GM12878 (cell line): ENCODE measurements around the gene CDC27. TPM values are rescaled to one million over a fixed set of nuclear protein-coding genes. Genes with fewer than 3 reads are reported as not detected.

Source experiments
- BCL11A ChIP-seq: IDR thresholded peaks from 2 replicates; pipeline ENCODE4 v1.6.1; 2011; ENCODE audit warnings: low read depth, low read length
- CHD4 ChIP-seq: fragments of 200-600 bp; sonication (generic); IDR thresholded peaks from 2 replicates; pipeline ENCODE4 v1.6.1; 2016; ENCODE audit warnings: mild to moderate bottlenecking
- E2F4 ChIP-seq: IDR thresholded peaks from 2 replicates; pipeline ENCODE4 v1.6.1; 2012; ENCODE audit warnings: low read depth, low read length, improper control_type of control experiment
- E4F1 ChIP-seq: fragments of 450-650 bp; IDR thresholded peaks from 2 replicates; pipeline ENCODE4 v1.6.1; 2018; ENCODE audit warnings: borderline replicate concordance, mild to moderate bottlenecking; ENCODE audit not compliant: partially characterized antibody
- EGR1 ChIP-seq, 2 experiments: IDR thresholded peaks; 1 replicate in 1 of 2; 2 replicates in 1 of 2; pipeline ENCODE4 v1.6.1; 2011 to 2012; ENCODE audit warnings: low read depth in 2 of 2, low read length in 2 of 2, borderline replicate concordance in 1 of 2, mild to moderate bottlenecking in 1 of 2, moderate library complexity in 1 of 2
- FOXM1 ChIP-seq: IDR thresholded peaks from 2 replicates; pipeline ENCODE4 v1.6.1; 2012; ENCODE audit warnings: low read depth, mild to moderate bottlenecking, inconsistent platforms, low read length, moderate library complexity
- GATAD2B ChIP-seq: fragments of 450-650 bp; conservative IDR thresholded peaks from 2 replicates; pipeline ENCODE4 v1.6.1; 2017; ENCODE audit warnings: low read depth, mild to moderate bottlenecking, moderate library complexity
- JUNB ChIP-seq: IDR thresholded peaks from 2 replicates; pipeline ENCODE4 v1.6.1; 2016; ENCODE audit warnings: antibody characterized with exemption, mild to moderate bottlenecking
- KAT2A ChIP-seq: conservative IDR thresholded peaks from 2 replicates; pipeline ENCODE4 v1.6.1; 2011; ENCODE audit warnings: low read depth, low read length; ENCODE audit not compliant: control insufficient read depth
- NFIC ChIP-seq: IDR thresholded peaks from 2 replicates; pipeline ENCODE4 v1.6.1; 2012; ENCODE audit warnings: low read depth, mild to moderate bottlenecking, inconsistent platforms, low read length, moderate library complexity
- NKRF ChIP-seq: fragments of 450-650 bp; conservative IDR thresholded peaks from 2 replicates; pipeline ENCODE4 v1.6.1; 2017; ENCODE audit warnings: mild to moderate bottlenecking, moderate library complexity
- NR2F1 ChIP-seq: fragments of 450-650 bp; conservative IDR thresholded peaks from 2 replicates; pipeline ENCODE4 v1.6.1; 2017; ENCODE audit warnings: mild to moderate bottlenecking
- PKNOX1 ChIP-seq: fragments of 450-650 bp; IDR thresholded peaks from 2 replicates; pipeline ENCODE4 v1.6.1; 2016; ENCODE audit warnings: mild to moderate bottlenecking
- PML ChIP-seq: IDR thresholded peaks from 2 replicates; pipeline ENCODE4 v1.6.1; 2012; ENCODE audit warnings: low read length, inconsistent platforms
- RB1 ChIP-seq: fragments of 450-650 bp; formaldehyde crosslinking; IDR thresholded peaks from 2 replicates; pipeline ENCODE4 v1.6.1; 2017; ENCODE audit warnings: mild to moderate bottlenecking, borderline replicate concordance
- RCOR1 ChIP-seq: conservative IDR thresholded peaks from 2 replicates; pipeline ENCODE4 v1.6.1; 2012; ENCODE audit warnings: low read depth, low read length, improper control_type of control experiment
- RFX5 ChIP-seq: IDR thresholded peaks from 2 replicates; pipeline ENCODE4 v1.6.1; 2011; ENCODE audit warnings: low read depth, low read length, improper control_type of control experiment
- SPI1 ChIP-seq: IDR thresholded peaks from 2 replicates; pipeline ENCODE4 v1.6.1; 2011; ENCODE audit warnings: low read depth, mild to moderate bottlenecking, low read length, moderate library complexity, borderline replicate concordance; ENCODE audit not compliant: insufficient read depth
- SREBF2 ChIP-seq: IDR thresholded peaks from 2 replicates; pipeline ENCODE4 v1.6.1; 2012; ENCODE audit warnings: mild to moderate bottlenecking, low read length
- TAF1 ChIP-seq: IDR thresholded peaks from 2 replicates; pipeline ENCODE4 v1.6.1; 2011; ENCODE audit warnings: mild to moderate bottlenecking, low read depth, low read length, borderline replicate concordance
- TBL1XR1 ChIP-seq: IDR thresholded peaks from 2 replicates; pipeline ENCODE4 v1.6.1; 2012; ENCODE audit warnings: low read depth, low read length, improper control_type of control experiment
- YBX1 ChIP-seq: fragments of 450-650 bp; IDR thresholded peaks from 2 replicates; pipeline ENCODE4 v1.6.1; 2016; ENCODE audit warnings: antibody characterized with exemption
- polyA plus RNA-seq, 11 experiments: library from polyadenylated mRNA; depleted of rRNA in 4 of 11; unstranded in 6 of 11; stranded (reverse) in 5 of 11; fragments of >200 nt; fragmentation: Nextera tagmentation in 4 of 11; fragmentation: Illumina TruSeq in 1 of 11; extraction: Ambion mirVana in 4 of 11; extraction: Trizol in 1 of 11; gene quantifications; 1 replicate in 1 of 11; 2 replicates in 10 of 11; pipeline versions ENCODE4 v1.2.1 to v1.2.3, GENCODE V29; 2011 to 2016; ENCODE audit warnings: inconsistent platforms in 2 of 11, missing spikeins in 2 of 11, low read depth in 1 of 11
- total RNA-seq, 4 experiments: library from RNA; depleted of rRNA in 3 of 4; stranded (reverse); fragments of >200 nt in 3 of 4; fragmentation: Illumina TruSeq in 1 of 4; extraction: Trizol in 1 of 4; gene quantifications; 2 replicates each; pipeline versions ENCODE4 v1.2.1 to v1.2.3, GENCODE V29; 2013 to 2021

CDC27 gene
- total and polyA plus RNA-seq, 10 of the 15 experiments (the other 5 are each of a cell fraction or from before 2014, with no cell fraction given): 23.2 to 138 (median 97.8) TPM

GRCh38 chr17:47204722-47205418, 15.8 kb upstream of the CDC27 start (continued):
- TF ChIP-seq YBX1 (no peak), RCOR1 (no peak), E4F1 (no peak), NR2F1 (no peak), RB1 (no peak), PML (no peak), NFIC (no peak; the same call in 1 of the 2 replicates), SPI1 (peak; percentile 74), KAT2A (no peak), PKNOX1 (no peak; the same call in none of the 2 replicates), TAF1 (no peak), RFX5 (no peak), CHD4 (no peak), GATAD2B (no peak), BCL11A (peak; percentile 45; the same call in 1 of the 2 replicates), TBL1XR1 (no peak), JUNB (peak; percentile 27), SREBF2 (no peak), FOXM1 (0 out of 2 replicates have a peak, but pooled peaks have one; percentile 16), E2F4 (no peak), EGR1 (IDR thresholded peaks at IDR 0.05; ENCODE audit: borderline replicate concordance in 1 of 2, low read depth in 2 of 2, low read length in 2 of 2) (no peak), NKRF (no peak; the same call in 1 of the 2 replicates)
